Endothelial cell of umbilical vein (primary cell): ENCODE measurements around the gene PALM. TPM values are rescaled to one million over a fixed set of nuclear protein-coding genes. Genes with fewer than 3 reads are reported as not detected.

Experiments
- BruUV-seq: library from RNA; stranded (reverse); fragments of 400-500 nt; replicated peaks from 2 replicates; lab custom pipeline; 2021; lab: Mats Ljungman, UMichigan
- CTCF ChIA-PET: fragments of 300-600, 350-600 bp; sonication (Branson Sonifier 250); formaldehyde crosslinking; loops from one replicate; lab custom pipeline; 2021; ENCODE audit warnings: antibody characterized with exemption, inconsistent platforms; lab: Charles Lee
- POLR2A ChIA-PET: fragments of 300-600, 350-600 bp; sonication (Branson Sonifier 250); formaldehyde crosslinking; loops from one replicate; lab custom pipeline; 2021; ENCODE audit warnings: antibody characterized with exemption, inconsistent platforms; lab: Charles Lee
- DNase-seq: peaks from one replicate; pipeline ENCODE4 v3.0.0-alpha.2; 2011; ENCODE audit warnings: low read depth, low spot score
- FAIRE-seq: peaks from 2 replicates; lab custom pipeline; 2011; peaks lifted over from hg19 to GRCh38; lab: Jason Lieb, UNC
- H2AFZ ChIP-seq: 2 replicates; pipeline ENCODE4 v1.6.0; 2012; ENCODE audit warnings: low read depth, low read length, control low read depth, inconsistent platforms
- H3K27ac ChIP-seq: 2 replicates; pipeline ENCODE4 v1.5.1; 2011; ENCODE audit warnings: low read depth, mild to moderate bottlenecking, control low read depth, low read length, moderate library complexity; ENCODE audit not compliant: insufficient read depth
- H3K27me3 ChIP-seq, 2 experiments: 2 replicates each; pipeline versions ENCODE4 v1.6.0 to v1.6.1; 2011; ENCODE audit warnings: low read length in 2 of 2, mixed read lengths in 1 of 2; ENCODE audit not compliant: control insufficient read depth in 2 of 2, insufficient read depth in 2 of 2
- H3K36me3 ChIP-seq, 2 experiments: 2 replicates in 1 of 2; 3 replicates in 1 of 2; pipeline ENCODE4 v1.5.1; 2011; ENCODE audit warnings: low read length in 2 of 2, mild to moderate bottlenecking in 1 of 2, moderate library complexity in 1 of 2; ENCODE audit not compliant: control insufficient read depth in 2 of 2, insufficient read depth in 2 of 2; ENCODE audit errors: extremely low read depth in 1 of 2
- H3K4me1 ChIP-seq: 3 replicates; pipeline ENCODE4 v1.5.1; 2011; ENCODE audit warnings: mild to moderate bottlenecking, low read length; ENCODE audit not compliant: control insufficient read depth, insufficient read depth; ENCODE audit errors: extremely low read depth
- H3K4me2 ChIP-seq: 2 replicates; pipeline ENCODE4 v1.6.1; 2011; ENCODE audit warnings: low read length, control low read depth, mixed read lengths; ENCODE audit not compliant: insufficient read depth
- H3K4me3 ChIP-seq, 3 experiments: fragments of 200-600 bp in 1 of 3; sonication (generic), shearing (Covaris generic) in 1 of 3; replicated peaks in 1 of 3; 2 replicates each; pipeline ENCODE4 v1.5.1; 2011 to 2016; ENCODE audit warnings: control low read depth in 3 of 3, low read length in 3 of 3, mild to moderate bottlenecking in 2 of 3, inconsistent platforms in 1 of 3, low read depth in 1 of 3, moderate library complexity in 1 of 3; ENCODE audit not compliant: insufficient read depth in 1 of 3
- H3K79me2 ChIP-seq: 2 replicates; pipeline ENCODE4 v1.6.0; 2012; ENCODE audit warnings: low read length, inconsistent platforms; ENCODE audit not compliant: control insufficient read depth, insufficient read depth
- H3K9ac ChIP-seq: replicated peaks from 2 replicates; pipeline ENCODE3; 2011; ENCODE audit warnings: low read length, control low read depth; ENCODE audit not compliant: insufficient read depth; ENCODE audit errors: extremely low read depth
- H3K9me1 ChIP-seq: replicated peaks from 3 replicates; pipeline ENCODE4 v1.6.0; 2011; ENCODE audit warnings: mild to moderate bottlenecking, low read length; ENCODE audit not compliant: control insufficient read depth, insufficient read depth; ENCODE audit errors: extremely low read depth
- H3K9me3 ChIP-seq: replicated peaks from 2 replicates; pipeline ENCODE4 v1.5.1; 2012; ENCODE audit warnings: low read length, inconsistent platforms; ENCODE audit not compliant: control insufficient read depth, insufficient read depth
- H4K20me1 ChIP-seq: replicated peaks from 2 replicates; pipeline ENCODE3; 2011; ENCODE audit warnings: mild to moderate bottlenecking, low read length; ENCODE audit not compliant: control insufficient read depth, insufficient read depth; ENCODE audit errors: extremely low read depth
- EZH2 ChIP-seq: IDR thresholded peaks from 2 replicates; pipeline ENCODE4 v1.6.1; 2012; ENCODE audit warnings: borderline replicate concordance, low read depth, mild to moderate bottlenecking, moderate library complexity, low read length, inconsistent platforms; ENCODE audit not compliant: severe bottlenecking
- FOS ChIP-seq: IDR thresholded peaks from 2 replicates; pipeline ENCODE4 v1.6.1; 2011; ENCODE audit warnings: mild to moderate bottlenecking, low read length, moderate library complexity, borderline replicate concordance; ENCODE audit not compliant: insufficient read depth
- JUN ChIP-seq: IDR thresholded peaks from 2 replicates; pipeline ENCODE4 v1.6.1; 2011; ENCODE audit warnings: borderline replicate concordance, low read depth; ENCODE audit not compliant: insufficient read length, insufficient read depth
- POLR2AphosphoS5 ChIP-seq: IDR thresholded peaks from 2 replicates; pipeline ENCODE4 v1.6.1; 2012; ENCODE audit warnings: low read depth, mild to moderate bottlenecking, control low read depth, low read length, moderate library complexity; ENCODE audit not compliant: insufficient read depth
- dilution Hi-C: fragments of 300-500 bp; cut with MboI; formaldehyde crosslinking; loops from one replicate; pipeline ENCODE4 v1.15.0; 2019; ENCODE audit warnings: low sequenced_read_pairs; ENCODE audit not compliant: extremely low pct_ligation_motif_present
- intact Hi-C: fragments of 100-400 bp; cut with micrococcal nuclease; formaldehyde crosslinking; loops from one replicate; pipeline ENCODE4 v1.10.0; 2022
- polyA plus RNA-seq, 4 experiments: library from polyadenylated mRNA; depleted of rRNA in 3 of 4; stranded (reverse) in 3 of 4; unstranded in 1 of 4; fragments of >200 nt; gene quantifications; 2 replicates each; pipeline versions ENCODE4 v1.2.1 to v1.2.3, GENCODE V29; 2011 to 2012; ENCODE audit warnings: missing spikeins in 1 of 4
- total RNA-seq: library from RNA; stranded (reverse); gene quantifications from 2 replicates; pipeline ENCODE4 v1.2.3, GENCODE V29; 2021
- TF ChIP-seq, protein P1 (sequence below): IDR thresholded peaks from 2 replicates; pipeline ENCODE4 v1.6.1; 2011; ENCODE audit not compliant: insufficient read depth, insufficient read length

The PALM gene
- total and polyA plus RNA-seq, 2 donors (not counting 3 experiments of a cell fraction or from before 2014, with no cell fraction given), result 3.9 to 31.8 TPM

DNA sequence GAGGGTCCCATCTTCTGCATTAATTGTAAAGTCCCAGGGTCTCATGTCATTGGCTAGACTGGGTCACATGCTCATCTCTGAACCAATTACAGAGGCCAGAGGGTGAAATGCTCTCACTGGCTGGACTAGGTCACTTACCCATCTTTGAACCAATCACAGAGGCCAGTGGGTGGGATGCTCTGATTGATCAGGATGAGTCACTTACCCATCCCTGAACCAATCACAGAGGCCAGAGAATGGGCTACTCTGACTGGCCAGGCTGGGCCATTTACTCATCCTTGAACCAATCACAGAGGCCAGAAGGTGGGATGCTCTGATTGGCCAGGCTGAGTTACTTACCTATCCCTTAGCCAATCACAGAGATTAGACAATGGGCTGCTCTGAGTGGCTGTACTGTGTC, 47.5 kb downstream of the PALM start:
- H3K36me3 ChIP-seq, result no peaks in the 10 kb centered on the region
- DNase-seq (peak; percentile 35), FAIRE-seq (peak; percentile 40)
- H3K27ac ChIP-seq, result no peak overlapping the region
- no peaks in the 10 kb centered on the region for H3K27me3 ChIP-seq
- H3K9ac ChIP-seq, result no peak overlapping the region
- H3K9me1 ChIP-seq, result no peaks in the 10 kb centered on the region
- TF ChIP-seq POLR2AphosphoS5 (no peak), JUN (peak; percentile 20), FOS (peak; percentile 10), EZH2 (no peak)
- ChIA-PET POLR2A (no interaction called here), CTCF (no interaction called here)
- intact Hi-C loops, result no loop called here
- no peak overlapping the region for H3K4me3 ChIP-seq
- no peaks in the 10 kb centered on the region for H4K20me1 ChIP-seq
- H3K79me2 ChIP-seq, result no peaks in the 10 kb centered on the region
- no peaks in the 10 kb centered on the region for H3K4me1 ChIP-seq
- dilution Hi-C loops, result no loop called here
- no peaks in the 10 kb centered on the region for H3K9me3 ChIP-seq
- BruUV-seq, result no TSS peak
- no peak overlapping the region for H2AFZ ChIP-seq
- no peak overlapping the region for H3K4me2 ChIP-seq

DNA sequence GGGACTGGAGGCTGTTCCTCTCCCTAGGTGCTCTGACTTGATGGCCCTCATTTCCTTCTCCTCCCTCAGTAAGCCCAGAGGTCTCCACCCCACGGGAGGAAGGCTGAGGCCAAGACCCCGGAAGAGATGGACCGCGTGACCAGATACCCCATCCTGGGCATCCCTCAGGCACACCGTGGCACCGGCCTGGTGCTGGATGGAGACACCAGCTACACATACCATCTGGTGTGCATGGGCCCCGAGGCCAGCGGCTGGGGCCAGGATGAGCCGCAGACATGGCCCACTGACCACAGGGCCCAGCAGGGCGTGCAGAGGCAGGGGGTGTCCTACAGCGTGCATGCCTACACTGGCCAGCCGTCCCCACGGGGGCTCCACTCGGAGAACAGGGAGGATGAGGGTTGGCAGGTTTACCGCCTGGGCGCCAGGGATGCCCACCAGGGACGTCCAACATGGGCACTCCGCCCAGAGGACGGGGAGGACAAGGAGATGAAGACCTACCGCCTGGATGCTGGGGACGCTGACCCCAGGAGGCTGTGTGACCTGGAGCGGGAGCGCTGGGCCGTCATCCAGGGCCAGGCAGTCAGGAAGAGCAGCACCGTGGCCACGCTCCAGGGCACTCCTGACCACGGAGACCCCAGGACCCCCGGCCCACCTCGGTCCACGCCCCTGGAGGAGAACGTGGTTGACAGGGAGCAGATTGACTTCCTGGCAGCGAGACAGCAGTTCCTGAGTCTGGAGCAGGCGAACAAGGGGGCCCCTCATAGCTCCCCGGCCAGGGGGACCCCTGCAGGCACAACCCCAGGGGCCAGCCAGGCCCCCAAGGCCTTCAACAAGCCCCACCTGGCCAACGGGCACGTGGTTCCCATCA, 48.3 kb downstream of the PALM start:
- DNase-seq (no peak), FAIRE-seq (no peak)
- Histone ChIP-seq H4K20me1 (no peaks in the 10 kb centered on the region), H3K27ac (no peak overlapping the region), H3K79me2 (no peaks in the 10 kb centered on the region), H3K9ac (no peak overlapping the region), H3K9me3 (no peaks in the 10 kb centered on the region), H3K4me2 (no peak overlapping the region), H3K9me1 (no peaks in the 10 kb centered on the region), H3K36me3 (no peaks in the 10 kb centered on the region), H3K4me1 (no peaks in the 10 kb centered on the region), H3K27me3 (no peaks in the 10 kb centered on the region), H2AFZ (no peak overlapping the region), H3K4me3 (no peak overlapping the region)
- ChIA-PET CTCF (no interaction called here), POLR2A (no interaction called here)
- no peak for TF ChIP-seq POLR2AphosphoS5
- TF ChIP-seq, protein P1, sequence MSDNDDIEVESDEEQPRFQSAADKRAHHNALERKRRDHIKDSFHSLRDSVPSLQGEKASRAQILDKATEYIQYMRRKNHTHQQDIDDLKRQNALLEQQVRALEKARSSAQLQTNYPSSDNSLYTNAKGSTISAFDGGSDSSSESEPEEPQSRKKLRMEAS, result no peak
- TF ChIP-seq FOS, result no peak
- intact Hi-C loops (no loop called here), dilution Hi-C loops (no loop called here)
- no TSS peak for BruUV-seq
